AG10803 (cell line): ENCODE measurements around the gene MRPL27.
A peak's percentile ranks its signal among the peaks of the same experiment; 100 is the strongest.

Experiments
- DNase-seq: peaks from one replicate; pipeline ENCODE4 v3.0.0; 2010; ENCODE audit warnings: low read depth
- H3K4me3 ChIP-seq: 2 replicates; pipeline ENCODE4 v1.5.1; 2011; ENCODE audit warnings: mild to moderate bottlenecking, low read length, control low read depth
- TF ChIP-seq, protein P1 (sequence below): conservative IDR thresholded peaks from 2 replicates; pipeline ENCODE4 v1.5.1; 2011; ENCODE audit warnings: mild to moderate bottlenecking, low read length, control low read depth, inconsistent platforms

Gene MRPL27

GRCh38 chr17:50372222-50372757, 694 bp downstream of the MRPL27 start:
- H3K4me3 ChIP-seq, result peak overlapping the region; percentile 83
- TF ChIP-seq, protein P1, sequence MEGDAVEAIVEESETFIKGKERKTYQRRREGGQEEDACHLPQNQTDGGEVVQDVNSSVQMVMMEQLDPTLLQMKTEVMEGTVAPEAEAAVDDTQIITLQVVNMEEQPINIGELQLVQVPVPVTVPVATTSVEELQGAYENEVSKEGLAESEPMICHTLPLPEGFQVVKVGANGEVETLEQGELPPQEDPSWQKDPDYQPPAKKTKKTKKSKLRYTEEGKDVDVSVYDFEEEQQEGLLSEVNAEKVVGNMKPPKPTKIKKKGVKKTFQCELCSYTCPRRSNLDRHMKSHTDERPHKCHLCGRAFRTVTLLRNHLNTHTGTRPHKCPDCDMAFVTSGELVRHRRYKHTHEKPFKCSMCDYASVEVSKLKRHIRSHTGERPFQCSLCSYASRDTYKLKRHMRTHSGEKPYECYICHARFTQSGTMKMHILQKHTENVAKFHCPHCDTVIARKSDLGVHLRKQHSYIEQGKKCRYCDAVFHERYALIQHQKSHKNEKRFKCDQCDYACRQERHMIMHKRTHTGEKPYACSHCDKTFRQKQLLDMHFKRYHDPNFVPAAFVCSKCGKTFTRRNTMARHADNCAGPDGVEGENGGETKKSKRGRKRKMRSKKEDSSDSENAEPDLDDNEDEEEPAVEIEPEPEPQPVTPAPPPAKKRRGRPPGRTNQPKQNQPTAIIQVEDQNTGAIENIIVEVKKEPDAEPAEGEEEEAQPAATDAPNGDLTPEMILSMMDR, result no peak
- DNase-seq, result no peak

DNA sequence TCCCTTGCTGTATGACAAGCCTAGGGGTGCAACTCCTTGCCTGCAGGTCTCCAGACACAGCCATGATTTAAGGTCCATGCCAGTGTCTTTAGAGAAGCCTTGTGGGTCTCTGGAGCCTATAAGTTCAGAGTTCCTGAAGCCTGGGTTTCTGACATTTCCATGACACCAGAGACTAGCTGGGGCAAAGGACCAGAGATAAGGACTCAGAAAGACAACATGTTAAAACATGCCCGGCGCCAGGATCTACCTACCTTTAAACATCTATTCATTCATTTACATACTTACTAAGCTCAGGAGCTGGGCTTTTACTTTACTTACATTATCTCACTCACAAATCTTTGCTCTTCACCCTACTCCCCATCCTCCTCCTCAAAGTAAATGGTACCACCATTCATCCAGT, 1.5 kb downstream of the MRPL27 start:
- DNase-seq, result no peak

DNA sequence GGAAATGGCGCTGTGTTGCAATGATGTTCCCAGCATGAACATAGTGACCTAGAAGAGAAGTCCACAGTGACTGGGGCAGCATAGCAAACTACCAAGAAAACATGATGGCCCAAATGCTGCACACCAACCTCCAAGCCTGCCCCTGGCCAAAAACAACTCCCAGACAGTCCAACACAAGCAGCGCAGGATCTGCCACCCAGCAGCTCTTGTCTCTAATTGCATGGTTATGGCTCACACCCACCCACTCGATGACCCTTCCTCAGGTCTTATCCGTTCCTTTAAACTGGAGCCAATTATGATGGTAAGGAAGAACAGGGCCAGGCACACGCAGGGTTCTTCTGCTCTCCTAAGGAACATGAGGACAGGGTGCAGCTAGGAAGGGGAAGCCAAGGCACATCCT, 2.9 kb downstream of the MRPL27 start:
- no peak for DNase-seq
- H3K4me3 ChIP-seq, result no peak overlapping the region
- TF ChIP-seq, protein P1, result no peak

More for the DNA sequence above, 1.5 kb downstream of the MRPL27 start:
- TF ChIP-seq, protein P1, result no peak
- H3K4me3 ChIP-seq, result no peak overlapping the region

GRCh38 chr17:50367401-50367800, 5.6 kb downstream of the MRPL27 start:
- TF ChIP-seq, protein P1, result no peak
- no peak for DNase-seq
- H3K4me3 ChIP-seq, result no peak overlapping the region

GRCh38 chr17:50365649-50366393, 7.2 kb downstream of the MRPL27 start:
- no peak for DNase-seq
- H3K4me3 ChIP-seq, result no peak overlapping the region
- TF ChIP-seq, protein P1, result no peak

DNA sequence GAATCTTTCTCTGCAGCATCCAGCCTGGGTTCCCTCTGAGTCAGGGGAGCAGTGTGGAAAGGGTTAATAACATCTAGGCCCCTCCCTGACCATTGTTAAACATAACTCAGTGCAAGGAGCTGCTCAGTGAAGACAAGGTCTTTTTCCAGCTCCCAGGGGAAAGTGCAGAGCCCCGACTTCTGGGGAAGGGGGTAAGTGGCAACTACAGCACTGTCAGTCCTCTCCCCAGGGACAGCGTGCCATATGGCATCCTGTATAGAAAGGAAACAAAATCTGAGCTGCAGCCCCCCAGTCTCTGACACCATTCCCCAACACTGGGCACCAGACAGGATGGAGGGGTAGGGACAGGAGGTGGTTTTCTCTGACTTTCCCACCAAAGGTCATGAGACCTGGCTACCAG, 7.8 kb downstream of the MRPL27 start:
- TF ChIP-seq, protein P1, result no peak
- H3K4me3 ChIP-seq, result no peak overlapping the region
- no peak for DNase-seq

DNA sequence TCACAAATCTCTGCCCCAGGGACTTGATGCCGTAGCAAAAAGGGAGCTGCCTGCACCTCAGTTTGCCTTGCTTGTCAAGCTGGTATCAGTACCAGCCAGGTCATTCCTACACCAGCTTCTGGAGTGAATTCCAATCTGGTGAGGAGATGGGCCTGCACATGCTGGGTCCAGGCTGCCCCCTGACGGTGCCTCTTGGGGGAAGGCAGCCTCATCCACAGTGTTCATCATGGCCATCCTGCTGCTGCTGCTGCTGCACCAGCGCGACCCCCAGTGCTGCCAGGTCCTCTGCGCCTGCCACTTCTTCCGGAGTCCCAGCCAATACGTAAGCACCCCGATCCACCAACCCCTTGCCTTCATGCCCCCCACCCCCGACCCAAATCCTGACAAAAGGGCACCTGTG, 8.3 kb downstream of the MRPL27 start:
- TF ChIP-seq, protein P1, result peak; percentile 24
- peak; percentile 48 for DNase-seq
- no peak overlapping the region for H3K4me3 ChIP-seq
